Bladder microvascular endothelial cell (primary cell): ENCODE data around the gene DCX. TPM values are rescaled to one million over a fixed set of nuclear protein-coding genes. Genes with fewer than 3 reads are reported as not detected.

Experiments
- total RNA-seq: library from RNA; depleted of rRNA; stranded (reverse); fragments of >200 nt; gene quantifications from 2 replicates; pipeline ENCODE4 v1.2.3, GENCODE V29; 2014

The DCX gene
- total RNA-seq: not detected in 2 replicates

DNA sequence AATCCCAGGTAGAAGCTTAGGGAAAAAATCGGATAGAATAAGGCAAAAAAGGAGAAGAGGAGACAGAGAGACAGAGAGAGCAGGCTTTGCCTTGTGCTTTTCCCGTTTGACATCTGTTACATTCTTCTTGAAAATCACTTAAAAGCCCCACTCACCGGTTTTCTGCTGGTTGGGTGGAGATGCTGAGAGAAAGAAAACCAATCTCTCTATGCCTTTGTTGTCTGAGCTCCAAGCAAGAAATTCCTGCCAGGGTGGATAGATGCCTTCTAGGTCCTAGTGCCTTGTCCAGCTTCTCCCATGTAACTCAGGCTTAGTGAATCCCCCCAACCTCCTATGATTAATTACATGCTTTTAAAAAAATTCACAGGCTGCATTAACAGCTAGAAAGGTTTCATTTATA is at the start of gene DCX:
DCX (minus strand) TSS at position 210 of the 400 bp plus-strand sequence. CDS start 1,794 bp downstream, outside the sequence.

DNA sequence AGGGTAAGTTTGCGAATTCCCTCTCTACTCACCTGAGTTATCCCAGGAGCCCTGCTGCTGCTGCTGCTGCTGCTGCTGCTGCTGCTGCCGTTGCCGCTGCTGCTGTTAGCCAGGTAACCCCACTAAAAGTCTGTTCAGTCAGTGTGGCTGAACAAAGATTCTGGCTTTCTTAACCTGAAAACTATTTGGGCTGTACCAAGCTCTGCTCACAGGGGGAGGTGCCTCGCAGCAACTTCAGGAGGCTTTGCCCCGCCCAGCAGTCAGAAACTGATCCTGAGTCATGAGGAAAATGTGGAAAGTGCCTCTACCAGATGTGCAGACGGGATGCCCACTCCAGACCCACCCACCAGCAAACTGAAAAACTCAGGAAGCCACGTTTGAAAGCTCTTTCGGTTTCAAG is 141.7 kb downstream of the DCX start, which contains the start of gene CAPN6:
CAPN6 (minus strand) TSS at position 145 of the 400 bp plus-strand sequence. CDS start 6,547 bp downstream, outside the sequence.

Other genes starting within 250 kb of the DCX start
- not detected in 2 replicates for gene CAPN6, start 141.7 kb downstream of the DCX start, total RNA-seq
- not detected in 2 replicates for gene SERTM2, start 99.5 kb upstream of the DCX start, total RNA-seq